Islet of Langerhans (tissue), 1 donor: ENCODE measurements around the gene ELF3.
"Not testable (repeated sequence)": the region's sequence is repeated elsewhere in the genome, so short reads cannot be mapped to it uniquely, and the experiment has no call there.

Experiments used
- FAIRE-seq: peaks from one replicate; lab custom pipeline; 2011; peaks lifted over from hg19 to GRCh38; lab: Jason Lieb, UNC

The ELF3 gene

DNA sequence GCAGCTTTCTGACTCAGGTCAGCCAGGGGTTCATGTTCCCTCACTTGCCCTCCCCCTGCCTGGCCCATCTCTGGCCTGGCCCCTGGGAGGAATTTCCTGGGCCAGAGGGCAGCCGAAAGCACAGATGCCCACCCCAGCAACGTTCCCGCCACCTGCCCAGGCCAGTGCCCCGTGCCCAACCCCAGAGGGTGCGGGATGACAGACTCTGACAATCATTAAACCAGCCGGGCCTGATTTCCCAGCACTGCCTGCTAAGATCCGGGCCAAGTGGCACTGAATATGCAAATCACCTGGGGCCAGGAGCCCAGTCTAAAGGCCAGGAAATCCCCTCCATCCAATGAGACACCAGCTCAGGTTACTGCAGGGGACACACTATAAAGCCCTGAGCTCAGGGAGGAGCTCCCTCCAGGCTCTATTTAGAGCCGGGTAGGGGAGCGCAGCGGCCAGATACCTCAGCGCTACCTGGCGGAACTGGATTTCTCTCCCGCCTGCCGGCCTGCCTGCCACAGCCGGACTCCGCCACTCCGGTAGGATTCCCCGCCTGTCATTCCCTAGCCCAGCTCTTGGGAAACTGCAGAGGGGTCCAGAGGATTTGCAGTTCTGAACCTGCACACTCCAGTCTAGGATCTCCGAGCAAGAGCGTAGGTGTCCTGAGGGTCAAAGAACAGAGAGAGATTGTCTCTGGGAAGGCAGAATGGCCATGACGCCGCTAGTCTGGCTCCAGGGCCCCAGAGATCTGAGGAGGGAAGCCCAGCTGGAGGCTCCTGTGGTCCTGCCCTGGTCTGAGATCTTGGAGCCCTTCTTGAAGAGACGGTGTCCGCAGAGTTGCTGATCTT, at the start of gene ELF3:
ELF3 (plus strand) TSS at position 408 of the 836 bp plus-strand sequence. CDS start 550 bp downstream, outside the sequence.
- peak; percentile 64 for FAIRE-seq

GRCh38 chr1:201962382-201962781, 48.0 kb upstream of the ELF3 start:
- FAIRE-seq: not testable (repeated sequence)

- no peak for FAIRE-seq
These were observed 46.1 kb upstream of the ELF3 start for GRCh38 chr1:201964261-201964660.

GRCh38 chr1:201966171-201966570, 44.2 kb upstream of the ELF3 start:
- FAIRE-seq: no peak

DNA sequence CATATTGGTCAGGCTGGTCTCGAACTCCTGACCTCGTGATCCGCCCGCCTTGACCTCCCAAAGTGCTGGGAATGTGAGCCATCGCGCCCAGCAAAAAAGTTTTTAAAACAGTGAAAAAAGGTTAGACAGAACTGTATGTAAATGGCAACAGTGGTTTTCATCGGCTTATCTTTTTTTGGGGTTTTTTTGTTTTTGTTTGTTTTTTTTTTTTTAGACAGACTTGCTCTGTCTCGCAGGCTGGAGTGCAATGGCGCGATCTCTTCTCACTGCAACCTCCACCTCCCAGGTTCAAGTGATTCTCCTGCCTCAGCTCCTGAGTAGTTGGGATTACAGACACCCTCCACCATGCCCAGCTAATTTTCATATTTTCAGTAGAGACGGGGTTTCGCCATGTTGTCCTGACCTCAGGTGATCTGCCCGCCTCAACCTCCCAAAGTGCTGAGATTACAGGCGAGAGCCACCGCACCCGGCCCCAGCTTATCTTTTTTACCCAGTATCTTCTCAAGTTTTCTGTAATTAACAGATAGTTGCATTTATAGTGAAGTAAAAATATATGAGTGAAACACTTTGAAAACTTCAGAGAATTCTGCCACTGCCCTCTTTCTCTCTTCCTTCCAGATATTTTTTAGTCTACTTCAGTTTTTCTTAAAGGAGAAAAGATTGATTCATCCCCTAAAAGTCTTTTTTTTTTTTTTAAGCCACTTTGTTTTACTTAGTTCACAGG, 42.0 kb upstream of the ELF3 start:
- FAIRE-seq: no peak

- no peak for FAIRE-seq
These were observed 39.8 kb upstream of the ELF3 start for GRCh38 chr1:201970334-201971159.

DNA sequence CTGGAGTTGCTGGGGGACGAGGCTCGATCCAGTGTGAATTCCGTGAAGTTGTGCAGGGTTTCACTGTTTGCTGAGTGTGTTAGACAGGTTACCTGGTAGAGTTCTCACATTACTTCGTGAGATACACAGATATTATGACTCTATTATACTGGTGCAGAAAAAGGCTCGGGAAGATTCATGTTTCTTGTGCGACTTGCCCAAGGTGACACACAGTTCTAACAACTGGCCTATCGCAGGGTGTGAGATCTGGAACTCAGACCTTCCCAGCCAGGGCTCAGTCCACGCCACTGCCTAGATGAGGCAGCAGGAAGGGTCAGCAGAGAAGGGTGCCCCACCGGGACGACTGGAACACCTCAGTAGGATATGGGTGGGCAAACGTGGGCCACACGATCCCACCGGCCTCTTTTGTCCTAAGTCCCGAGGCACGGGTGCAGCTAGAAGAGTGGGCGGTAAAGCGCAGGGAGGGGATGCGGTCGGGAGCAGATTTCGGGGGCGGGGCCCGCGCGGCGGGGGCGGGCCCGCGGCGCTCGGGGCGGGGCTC, 28.2 kb upstream of the ELF3 start:
- FAIRE-seq: no peak

DNA sequence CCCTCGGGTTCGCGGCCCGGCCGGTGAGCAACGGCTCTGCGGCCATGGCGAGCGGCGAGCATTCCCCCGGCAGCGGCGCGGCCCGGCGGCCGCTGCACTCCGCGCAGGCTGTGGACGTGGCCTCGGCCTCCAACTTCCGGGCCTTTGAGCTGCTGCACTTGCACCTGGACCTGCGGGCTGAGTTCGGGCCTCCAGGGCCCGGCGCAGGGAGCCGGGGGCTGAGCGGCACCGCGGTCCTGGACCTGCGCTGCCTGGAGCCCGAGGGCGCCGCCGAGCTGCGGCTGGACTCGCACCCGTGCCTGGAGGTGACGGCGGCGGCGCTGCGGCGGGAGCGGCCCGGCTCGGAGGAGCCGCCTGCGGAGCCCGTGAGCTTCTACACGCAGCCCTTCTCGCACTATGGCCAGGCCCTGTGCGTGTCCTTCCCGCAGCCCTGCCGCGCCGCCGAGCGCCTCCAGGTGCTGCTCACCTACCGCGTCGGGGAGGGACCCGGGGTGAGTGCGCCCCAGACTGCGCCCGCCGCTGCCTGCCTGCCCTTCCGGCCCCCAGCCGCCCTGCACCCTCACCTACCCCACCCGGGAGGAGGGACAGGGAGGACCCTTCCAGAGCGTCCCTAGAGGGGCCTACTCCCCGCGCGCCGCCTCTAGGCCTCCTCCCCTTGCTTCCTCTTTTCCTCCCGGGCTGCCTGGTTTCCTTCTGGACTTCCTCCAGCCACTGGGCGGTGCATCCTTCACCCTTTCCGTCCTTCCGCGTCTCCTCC, 27.6 kb upstream of the ELF3 start, which contains the start of gene RNPEP:
RNPEP (plus strand) TSS at position 26 of the 757 bp plus-strand sequence; CDS start at position 45, 19 bp downstream.
- no peak for FAIRE-seq

DNA sequence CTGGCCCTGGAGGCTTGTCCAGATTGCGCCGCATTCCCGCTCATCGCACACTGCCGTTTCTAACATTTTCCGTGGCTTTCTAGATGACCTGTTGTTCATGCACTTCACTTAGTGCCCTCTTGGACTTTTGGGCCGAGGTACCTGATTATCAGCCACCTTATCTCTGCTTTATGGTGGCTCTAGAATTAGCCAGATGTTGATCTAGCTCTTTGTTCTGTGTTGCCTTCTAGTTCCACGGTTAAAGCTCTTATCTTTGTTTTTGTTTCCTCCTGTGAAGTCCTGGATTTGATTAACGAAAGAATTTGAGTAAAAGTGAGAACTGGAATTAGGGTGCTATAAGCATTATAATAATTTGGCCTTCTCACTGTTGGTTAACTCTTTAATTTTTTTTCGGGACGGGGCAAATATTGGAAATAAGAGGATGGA, 27.0 kb upstream of the ELF3 start:
- FAIRE-seq: no peak

DNA sequence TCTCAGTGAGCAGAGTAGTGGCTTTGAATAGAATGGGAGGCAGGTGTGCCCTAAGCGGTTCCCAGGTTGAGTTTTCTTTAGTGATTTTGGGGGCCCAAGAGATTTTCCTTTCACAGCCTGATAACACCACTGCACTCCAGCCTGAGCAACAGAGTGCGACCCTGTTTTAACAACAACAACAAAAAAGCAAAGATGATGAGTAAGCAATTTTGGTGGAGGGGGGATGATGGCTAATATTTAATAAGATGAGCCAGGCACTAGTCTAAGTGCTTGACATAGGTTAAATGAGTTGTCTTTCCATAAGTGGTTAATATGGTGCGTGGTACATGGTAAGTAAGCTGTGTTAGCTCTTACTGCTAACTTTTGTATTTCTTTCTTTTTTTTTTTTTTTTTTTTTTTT, 25.9 kb upstream of the ELF3 start:
- no peak for FAIRE-seq

- no peak for FAIRE-seq
These were observed 25.0 kb upstream of the ELF3 start for GRCh38 chr1:201985355-201985754.

DNA sequence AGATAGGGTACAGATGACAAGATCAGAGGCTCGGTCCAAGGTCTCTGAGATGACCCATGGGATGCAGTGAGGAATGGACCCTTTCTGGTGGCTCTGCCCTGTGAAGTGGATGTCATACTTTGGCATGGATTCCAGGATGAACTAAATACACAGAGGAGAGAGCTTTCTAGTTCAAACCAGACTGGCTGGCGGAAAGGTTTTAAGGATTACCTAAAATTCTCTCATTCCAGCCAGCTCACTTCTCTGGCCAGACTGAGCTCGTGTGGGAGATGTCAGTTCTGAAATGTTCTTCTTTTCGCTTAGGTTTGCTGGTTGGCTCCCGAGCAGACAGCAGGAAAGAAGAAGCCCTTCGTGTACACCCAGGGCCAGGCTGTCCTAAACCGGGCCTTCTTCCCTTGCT, 21.8 kb upstream of the ELF3 start:
- FAIRE-seq: no peak

- FAIRE-seq: no peak
These were observed 20.8 kb upstream of the ELF3 start for GRCh38 chr1:201989354-201990128.

- no peak for FAIRE-seq
These were observed 20.0 kb upstream of the ELF3 start for GRCh38 chr1:201990427-201990826.

DNA sequence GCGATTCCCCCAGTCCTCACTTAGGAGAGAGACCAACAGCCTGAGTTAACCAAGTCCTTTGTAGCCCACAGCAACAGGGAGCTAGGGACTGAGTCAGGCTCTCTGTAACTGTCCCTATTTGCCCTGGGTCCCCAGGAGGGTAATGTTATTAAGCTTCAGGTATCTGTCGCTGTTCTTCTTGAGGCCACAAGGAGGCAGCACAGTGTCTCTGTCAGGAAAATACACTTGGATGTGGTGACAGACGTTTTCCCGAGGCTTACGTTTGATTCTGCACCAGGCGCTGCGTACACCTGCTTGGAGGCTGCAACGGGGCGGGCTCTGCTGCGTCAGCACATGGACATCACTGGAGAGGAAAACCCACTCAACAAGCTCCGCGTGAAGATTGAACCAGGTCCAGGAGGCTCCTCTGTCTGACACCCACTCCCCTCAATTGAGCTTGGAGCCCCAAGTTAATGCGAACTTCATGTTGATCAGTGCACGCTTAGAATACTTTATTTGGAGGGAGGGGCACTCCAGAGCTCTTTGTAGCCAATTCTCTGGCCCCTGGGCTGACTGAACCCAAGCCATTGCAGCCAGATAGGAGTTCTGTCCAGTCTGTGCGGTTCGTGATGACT, 10.7 kb upstream of the ELF3 start:
- FAIRE-seq: no peak

- FAIRE-seq: no peak
These were observed 7.9 kb upstream of the ELF3 start for GRCh38 chr1:202002507-202002906.

GRCh38 chr1:202004711-202005110, 5.7 kb upstream of the ELF3 start:
- no peak for FAIRE-seq

DNA sequence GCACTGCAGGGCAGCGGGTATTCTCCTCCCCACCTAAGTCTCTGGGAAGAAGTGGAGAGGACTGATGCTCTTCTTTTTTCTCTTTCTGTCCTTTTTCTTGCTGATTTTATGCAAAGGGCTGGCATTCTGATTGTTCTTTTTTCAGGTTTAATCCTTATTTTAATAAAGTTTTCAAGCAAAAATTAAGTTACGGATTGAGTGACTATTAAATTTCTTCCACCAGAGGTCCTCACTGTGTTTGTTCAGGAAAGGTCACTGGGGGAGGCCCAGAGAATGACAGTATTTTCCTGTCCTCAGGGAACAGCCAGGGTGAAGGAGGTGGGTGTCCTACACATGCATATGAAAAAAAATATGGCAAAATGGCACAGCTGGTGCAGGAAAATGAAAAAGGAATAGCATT, 4.4 kb upstream of the ELF3 start:
- FAIRE-seq: no peak

DNA sequence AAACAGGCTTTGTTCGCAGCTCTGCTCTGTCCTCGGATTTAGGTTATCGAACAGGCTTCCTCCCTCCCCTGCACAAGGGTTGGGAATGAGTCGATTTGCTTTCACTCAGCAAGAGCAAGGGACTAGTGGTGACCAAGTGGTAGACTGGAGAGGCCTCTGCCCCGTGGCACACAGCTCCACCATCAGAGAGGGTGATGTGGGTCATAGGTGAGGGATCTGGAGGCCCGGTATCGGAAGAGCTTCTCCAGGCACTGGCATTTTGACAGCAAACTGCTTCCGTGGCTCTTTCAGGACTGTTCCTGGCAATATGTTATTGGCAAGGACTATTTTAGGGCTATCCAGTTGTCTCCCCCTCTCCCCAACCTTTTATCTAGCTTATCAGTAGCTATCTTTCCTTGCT, 3.1 kb upstream of the ELF3 start:
- no peak for FAIRE-seq

- FAIRE-seq: no peak
These were observed 2.4 kb upstream of the ELF3 start for GRCh38 chr1:202007805-202008489.
